HL-60 (cell line): ENCODE results near the gene RECQL5.

Source experiments
- CTCF ChIP-seq: IDR thresholded peaks from one replicate; pipeline ENCODE4 v1.5.1; 2011; ENCODE audit warnings: low read length, control low read depth, inconsistent platforms; ENCODE audit not compliant: insufficient read depth
- GABPA ChIP-seq: IDR thresholded peaks from 2 replicates; pipeline ENCODE4 v1.6.1; 2012; ENCODE audit warnings: low read depth
- POLR2AphosphoS5 ChIP-seq: IDR thresholded peaks from 2 replicates; pipeline ENCODE4 v1.6.1; 2012; ENCODE audit warnings: low read depth
- REST ChIP-seq: IDR thresholded peaks from 2 replicates; pipeline ENCODE4 v1.6.1; 2012; ENCODE audit warnings: low read depth; ENCODE audit not compliant: insufficient replicate concordance
- SPI1 ChIP-seq: IDR thresholded peaks from 2 replicates; pipeline ENCODE4 v1.6.1; 2012; ENCODE audit warnings: low read depth, mild to moderate bottlenecking, borderline replicate concordance

GRCh38 chr17:75661531-75661930 is 5.4 kb downstream of the RECQL5 start:
- no peak for TF ChIP-seq CTCF
- TF ChIP-seq GABPA: no peak
- no peak for TF ChIP-seq POLR2AphosphoS5
- no peak for TF ChIP-seq REST
- TF ChIP-seq SPI1: no peak
